ENCODE results near the gene CTNNA3.

Gene CTNNA3

DNA sequence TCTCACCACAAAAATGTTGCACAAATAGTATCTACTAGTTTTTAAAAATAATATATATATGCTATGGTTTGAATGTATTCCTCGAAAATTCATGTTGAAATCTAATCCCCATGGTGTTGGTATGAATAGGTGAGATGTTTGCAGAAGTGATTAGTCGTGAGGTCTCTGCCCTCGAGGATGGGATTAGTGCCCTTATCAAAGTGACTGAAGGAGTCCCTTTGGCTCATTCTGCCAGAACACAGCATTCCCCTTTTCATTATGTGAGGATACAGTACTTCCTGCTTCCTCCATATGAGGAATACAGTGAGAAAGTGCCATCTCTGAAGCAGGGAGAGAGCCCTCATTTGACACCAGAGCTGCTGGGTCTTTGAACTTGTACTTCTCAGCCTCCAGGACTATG is 1547.7 kb downstream of the CTNNA3 start:
- no peak for DNase-seq (ENCODE audit: low spot score)

DNA sequence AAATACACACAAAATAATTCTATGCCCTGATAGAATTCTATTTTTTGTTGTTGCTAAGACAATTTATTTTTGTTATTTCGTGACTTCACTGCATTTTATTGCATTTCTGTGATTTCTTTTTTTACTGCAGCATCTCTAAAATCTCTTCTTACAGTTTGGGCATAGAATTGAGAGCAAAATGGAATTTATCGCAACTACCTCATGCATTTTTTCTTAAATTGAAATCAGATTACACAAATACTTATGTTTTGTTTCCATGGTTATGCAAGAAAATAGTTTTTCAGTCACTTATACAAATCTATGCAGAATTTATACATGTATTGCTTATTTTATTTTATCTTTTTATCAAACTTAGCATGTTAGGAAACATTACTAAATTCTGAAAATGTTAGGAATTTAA is 1552.0 kb downstream of the CTNNA3 start:
- no peak for DNase-seq (ENCODE audit: low spot score)

DNA sequence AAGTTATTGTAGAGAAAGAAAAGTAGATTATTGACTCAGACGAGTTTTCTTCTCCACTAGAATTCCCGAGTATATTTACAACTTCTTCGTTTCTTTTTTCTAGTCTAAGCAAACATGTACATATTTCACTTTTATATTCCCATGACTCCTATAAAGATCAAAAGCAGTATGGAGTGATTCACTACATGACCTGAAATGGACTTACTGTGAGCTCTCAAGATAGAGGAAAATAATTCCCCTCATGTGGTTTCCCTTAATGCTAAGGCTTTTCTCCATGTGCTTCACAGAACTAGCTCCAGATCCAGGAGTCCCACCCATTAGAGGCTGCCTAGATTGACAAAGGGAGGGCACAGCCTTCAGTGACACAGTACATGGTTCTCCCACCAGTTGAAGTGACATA is 1593.2 kb downstream of the CTNNA3 start:
- DNase-seq (ENCODE audit: low spot score): no peak

DNA sequence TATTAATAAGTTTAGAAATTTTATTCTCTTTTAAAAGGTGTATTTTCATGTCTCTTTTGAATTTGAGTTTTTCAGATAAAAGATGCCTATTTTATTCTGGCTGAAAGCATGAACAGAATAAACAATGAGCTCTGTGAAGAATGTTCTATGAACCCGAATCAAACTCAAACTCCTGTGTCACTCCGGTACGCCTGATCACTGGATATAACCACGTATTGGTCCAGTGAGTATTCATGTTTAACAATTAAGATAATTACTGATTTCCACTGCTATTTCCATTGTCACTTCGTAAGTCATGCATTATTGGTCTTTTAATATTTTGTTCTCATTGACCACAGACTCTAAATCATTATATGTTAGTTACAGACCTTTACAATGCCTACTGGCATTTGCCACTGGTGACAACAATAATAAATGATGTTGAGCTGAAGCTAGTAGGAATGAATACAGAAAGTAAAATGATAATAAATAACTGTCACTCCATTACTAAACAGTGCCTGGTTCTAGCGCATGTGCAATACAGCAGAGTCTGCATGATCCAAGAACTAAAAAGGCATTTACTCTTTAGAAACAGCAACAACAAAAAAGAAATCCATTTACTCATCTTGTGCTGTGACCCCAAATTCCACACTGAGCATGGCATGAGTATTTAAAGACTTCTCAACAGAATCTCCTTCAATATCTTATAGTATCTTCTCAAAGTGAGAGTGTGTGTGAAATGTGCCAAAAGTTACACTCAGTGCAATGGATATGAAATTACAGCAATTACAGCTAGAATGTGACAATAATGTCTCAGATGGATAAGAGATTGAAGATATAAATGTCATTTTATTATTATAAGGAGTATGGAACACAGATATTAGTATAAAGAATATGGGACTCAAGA is 1597.2 kb downstream of the CTNNA3 start:
- no peak for DNase-seq (ENCODE audit: low spot score)

DNA sequence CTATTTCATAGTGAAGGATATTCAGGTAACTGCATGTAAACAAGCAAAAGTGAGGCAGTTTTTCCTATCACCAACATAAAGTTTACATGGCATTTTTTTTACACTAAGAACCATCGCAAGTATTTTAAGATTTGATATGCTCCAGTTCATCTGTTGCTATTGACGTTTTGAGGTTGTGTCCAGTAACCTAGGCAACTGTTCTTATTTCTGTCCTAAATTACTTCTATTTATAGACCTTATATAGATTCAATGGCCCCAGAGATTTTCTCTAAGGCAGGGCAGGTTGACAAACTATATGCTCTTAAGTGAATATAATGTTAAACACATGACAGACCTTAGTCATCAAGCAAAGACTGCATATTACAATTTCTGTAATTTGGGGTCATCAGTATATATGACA is 1600.4 kb downstream of the CTNNA3 start:
- DNase-seq (ENCODE audit: low spot score): no peak

DNA sequence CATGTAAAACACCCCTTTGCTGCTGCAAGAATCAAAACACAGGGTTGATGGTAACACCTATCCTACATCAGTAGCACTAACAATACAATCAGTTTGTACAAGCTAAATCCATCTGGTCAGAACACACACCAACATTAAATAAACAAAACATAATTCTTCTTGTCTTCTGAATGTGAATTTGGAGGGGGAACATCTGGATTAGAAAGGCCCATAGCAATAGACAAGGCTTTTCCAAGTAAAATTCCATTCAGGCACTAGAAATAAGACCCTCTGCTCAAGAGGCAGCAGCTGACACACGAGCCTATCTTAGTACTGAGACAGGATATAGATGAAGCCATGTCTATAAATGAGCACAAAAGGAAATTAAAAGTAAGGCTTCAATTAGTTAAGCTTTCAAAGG is 1610.1 kb downstream of the CTNNA3 start:
- DNase-seq (ENCODE audit: low spot score): no peak

DNA sequence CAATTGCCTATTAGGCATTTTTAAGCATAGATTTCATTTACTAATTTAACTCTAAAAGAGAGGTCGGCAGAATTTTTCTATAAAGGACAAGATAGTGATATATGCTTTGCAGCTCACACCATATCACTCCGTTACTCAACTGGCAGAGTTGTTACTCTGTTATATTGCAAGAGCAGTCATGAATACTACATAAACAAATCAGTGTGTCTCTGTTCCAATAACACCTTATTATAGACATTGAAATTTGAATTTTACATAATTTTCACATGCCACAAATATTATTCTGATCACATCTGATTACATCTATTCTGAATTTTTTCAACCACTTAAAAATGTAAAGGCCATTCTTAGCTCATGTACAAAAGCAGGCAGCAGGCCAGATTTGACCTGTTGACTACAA is 1624.1 kb downstream of the CTNNA3 start:
- no peak for DNase-seq (ENCODE audit: low spot score)

DNA sequence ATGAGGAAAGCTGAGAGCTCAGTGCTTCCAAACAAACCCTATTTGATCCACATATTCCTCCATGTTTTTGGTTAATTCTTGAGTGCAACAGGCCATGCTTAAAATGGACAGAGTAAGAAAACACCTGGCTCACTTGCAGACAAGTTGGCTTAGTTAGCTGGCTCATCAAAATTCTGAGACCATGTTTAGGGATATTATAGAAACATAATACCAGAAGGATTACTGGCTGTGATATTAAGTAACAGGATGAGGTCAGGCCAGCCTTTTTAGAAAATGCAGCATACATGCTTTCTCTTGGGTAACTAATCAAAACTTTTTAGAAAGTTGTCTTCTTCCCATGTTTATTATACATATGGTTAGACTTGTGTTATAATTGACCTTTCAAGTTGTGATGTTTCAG is 1637.4 kb downstream of the CTNNA3 start:
- DNase-seq (ENCODE audit: low spot score): no peak

DNA sequence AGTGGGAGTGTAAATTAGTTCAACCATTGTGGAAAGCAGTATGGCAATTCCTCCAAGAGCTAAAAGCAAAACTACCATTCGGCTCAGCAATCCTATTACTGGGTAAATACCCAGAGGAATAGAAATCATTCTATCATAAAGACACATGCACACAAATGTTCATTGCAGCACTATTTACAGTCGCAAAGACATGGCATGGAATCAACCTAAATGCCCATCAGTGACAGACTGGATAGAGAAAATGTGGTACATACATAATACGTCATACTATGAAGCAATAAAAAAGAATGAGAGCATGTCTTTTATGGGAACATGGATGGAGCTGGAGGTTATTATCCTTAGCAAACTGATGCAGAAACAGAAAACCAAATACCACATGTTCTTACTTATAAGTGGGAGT is 1646.7 kb downstream of the CTNNA3 start:
- DNase-seq (ENCODE audit: low spot score): no peak

DNA sequence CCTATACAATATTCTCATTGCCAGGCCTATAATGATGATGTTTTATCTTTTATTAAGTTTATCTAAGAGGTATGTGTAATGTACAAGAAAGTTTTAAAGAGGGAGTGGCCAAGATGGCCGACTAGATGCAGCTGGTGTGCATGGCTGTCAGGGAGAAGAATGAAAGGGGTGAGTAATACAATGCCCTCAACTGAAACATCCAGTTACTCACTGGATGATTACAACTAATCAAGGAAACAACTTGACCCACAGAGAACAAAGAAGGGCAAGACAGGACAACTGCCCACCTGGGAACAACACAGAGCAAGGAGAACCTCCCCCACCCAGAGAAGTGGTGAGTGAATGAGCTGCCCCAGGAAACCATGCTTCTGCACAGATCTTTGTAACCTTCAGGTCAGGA is 1650.1 kb downstream of the CTNNA3 start:
- no peak for DNase-seq (ENCODE audit: low spot score)

DNA sequence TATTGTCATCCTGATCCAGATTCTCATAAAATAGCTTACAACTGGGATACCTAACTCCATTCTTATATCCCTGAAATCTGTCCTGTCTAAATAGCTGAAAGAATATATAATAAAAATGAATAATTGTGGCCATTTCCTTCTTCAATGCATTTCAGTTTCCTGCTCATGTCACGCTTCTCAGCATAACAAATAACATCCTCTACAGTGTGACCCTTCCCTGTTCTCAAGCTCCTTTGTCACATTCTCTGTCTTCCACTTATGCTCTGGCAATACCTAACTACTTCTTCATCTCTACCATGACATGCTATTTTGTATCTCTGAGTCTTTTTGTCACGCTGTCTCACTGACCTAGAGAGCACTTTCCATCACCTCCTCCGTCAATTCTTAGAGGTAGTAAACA is 1654.2 kb downstream of the CTNNA3 start:
- DNase-seq (ENCODE audit: low spot score): no peak

DNA sequence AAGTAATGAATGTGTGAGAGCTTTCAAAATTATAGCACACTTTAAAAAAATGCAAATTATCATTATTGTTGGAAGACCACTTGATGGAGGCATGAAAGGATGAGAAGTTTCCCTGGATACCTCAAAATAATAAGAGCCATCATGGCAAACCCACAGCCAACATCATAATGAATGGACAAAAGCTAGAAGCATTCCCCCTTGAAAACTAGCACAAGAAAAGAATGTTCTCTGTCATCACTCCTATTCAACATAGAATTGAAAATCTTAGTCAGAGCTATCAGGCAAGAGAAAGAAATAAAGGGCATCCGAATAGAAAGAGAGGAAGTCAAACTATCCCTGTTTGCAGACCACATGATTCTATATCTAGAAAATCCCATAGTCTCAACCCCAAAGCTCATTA is 1657.4 kb downstream of the CTNNA3 start:
- no peak for DNase-seq (ENCODE audit: low spot score)

DNA sequence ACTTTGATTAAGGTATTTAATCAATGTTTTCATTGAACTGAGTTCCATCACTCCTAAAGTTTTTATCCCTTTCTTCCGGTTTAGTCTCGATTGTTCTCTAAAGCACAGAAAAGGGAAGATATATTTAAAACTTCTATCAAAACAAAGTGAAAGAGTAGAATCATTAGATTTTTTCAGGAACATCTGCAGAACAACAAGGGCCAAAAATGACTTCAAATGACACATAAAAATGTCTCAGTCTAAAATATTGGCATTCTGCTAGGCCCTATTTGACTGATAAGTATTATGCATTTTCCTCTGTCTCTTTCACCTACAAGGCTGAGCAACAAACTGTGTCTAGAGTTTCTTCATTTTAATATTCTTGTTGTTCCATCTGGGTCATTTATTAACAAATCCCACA is 1669.7 kb downstream of the CTNNA3 start:
- DNase-seq (ENCODE audit: low spot score): no peak

DNA sequence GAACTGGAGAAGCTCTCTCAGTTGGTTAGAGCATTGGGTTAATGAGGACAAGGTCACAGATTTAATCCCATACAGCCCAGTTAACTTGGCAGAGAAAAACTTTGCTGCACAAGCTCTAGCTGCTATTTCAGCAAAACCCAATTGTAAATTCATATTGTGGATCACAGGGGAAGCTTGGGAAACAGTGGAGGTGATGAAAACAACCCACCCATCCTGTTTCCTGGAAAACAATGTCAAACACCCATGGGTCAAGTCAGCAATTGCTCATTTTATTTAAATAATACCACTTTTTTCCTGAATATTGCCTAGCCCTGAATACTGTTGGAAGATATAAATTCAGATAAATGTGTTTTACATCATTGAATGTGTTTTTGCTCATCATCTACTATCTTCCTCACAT is 1670.8 kb downstream of the CTNNA3 start:
- DNase-seq (ENCODE audit: low spot score): no peak

DNA sequence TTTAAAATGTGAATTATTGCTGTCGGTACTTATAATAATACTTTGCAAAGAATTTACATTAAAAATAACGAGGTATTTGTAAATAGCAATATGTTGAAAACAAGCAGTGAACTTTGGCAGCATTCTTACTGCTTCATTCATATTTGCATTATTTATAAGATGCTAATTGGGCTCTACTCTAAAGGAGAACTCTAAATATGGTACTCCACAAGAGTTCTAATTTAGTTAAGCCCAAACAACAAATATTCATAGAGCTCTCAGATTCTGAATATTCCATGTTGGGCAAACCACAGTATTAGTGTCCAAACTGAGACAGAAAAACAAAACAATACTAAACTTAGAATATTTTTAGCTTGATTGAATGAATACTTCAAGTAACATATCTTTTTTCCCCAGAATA is 1674.6 kb downstream of the CTNNA3 start:
- DNase-seq (ENCODE audit: low spot score): no peak

DNA sequence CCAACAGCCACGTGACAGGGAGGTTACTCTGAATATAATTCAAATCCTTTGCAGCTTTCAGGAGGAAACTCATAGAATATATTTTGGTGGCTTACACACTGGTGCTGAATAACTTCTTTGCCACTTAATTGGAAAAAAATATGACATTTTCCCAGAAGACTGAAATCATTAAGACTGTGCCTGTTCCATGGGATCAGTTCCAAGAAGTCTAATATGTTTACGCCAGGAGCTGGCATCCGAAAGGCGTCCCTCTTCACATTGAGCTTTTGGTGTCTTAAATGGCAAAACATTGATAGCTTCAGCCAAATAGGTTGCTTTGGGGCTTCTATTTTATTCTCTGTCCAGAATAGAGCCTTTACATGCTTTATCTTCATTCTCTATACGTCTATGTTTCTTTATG is 1687.8 kb downstream of the CTNNA3 start:
- no peak for DNase-seq (ENCODE audit: low spot score)

DNA sequence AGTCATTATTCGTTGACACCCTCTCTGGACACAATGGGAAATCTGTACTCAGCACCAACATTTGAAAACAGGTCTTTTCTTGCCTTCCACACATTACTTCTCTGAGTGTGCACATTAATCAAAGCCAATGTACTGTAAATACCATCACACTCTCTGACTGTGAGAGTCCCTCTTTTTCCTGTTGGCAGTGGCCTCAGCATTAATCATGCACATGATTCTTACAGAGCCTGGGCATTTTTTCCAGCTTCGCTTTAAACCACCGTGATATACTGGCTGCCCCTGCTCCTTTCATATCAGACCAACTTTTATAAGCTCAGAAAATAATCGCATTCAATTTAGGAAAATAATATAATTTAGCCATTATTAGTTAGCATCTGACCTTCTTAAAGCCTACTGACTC is 1689.6 kb downstream of the CTNNA3 start:
- no peak for DNase-seq (ENCODE audit: low spot score)

DNA sequence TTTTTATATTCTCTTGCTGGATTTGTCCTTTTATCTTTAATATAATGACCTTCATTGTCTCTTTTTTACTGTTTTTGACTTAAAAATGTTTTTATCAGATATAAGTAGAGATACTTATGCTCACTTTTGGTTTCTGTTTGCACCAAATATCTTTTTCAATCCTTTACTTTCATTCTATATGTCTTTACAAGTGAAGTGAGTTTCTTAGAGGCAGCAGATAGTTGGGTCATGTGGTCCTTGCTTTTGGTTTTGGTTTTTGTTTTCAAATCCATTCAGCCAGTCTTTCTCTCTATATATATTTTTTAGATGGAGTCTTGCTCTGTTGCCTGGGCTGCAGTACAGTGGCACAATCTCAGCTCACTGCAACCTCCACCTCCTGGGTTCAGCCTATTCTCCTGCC is 1702.5 kb downstream of the CTNNA3 start:
- DNase-seq (ENCODE audit: low spot score): no peak

DNA sequence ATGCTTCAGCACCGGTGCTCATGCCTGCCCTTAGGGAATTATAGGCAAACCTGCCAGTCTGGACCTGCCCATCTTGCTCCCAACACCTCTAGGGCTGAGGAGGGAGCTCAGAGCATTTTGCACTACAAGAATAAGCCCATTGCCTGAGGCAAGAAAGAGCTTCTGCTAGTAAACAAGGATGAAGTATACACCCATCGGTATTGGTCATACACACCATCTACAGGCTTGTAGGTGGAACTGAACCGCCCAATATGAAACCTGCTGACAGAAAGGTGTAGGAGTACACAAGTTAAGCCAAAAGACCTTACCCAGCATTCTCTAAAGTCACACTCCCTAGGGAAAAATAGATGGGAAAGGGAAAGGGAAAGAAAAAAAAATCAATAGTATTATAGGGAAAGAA is 1727.1 kb downstream of the CTNNA3 start:
- no peak for DNase-seq (ENCODE audit: low spot score)

DNA sequence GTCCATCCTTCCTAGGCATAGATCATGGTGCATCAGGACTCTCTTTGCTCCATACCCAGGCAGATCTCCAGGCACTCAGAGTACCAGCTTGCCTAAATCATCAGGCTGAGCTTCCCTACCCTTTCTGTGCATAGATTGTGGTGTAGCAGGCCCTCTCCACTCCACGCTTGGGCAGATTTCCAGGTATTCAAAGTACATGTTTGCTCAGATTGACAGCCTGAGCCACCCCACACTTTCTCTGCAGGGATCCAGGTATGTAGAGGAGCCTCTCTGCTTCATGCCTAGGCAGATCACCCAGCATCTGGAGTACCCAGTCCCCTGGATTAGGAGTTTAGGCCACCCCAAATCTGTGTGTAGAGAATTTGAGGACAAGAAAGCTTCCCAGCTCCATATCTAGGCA is 1727.6 kb downstream of the CTNNA3 start:
- DNase-seq (ENCODE audit: low spot score): no peak

DNA sequence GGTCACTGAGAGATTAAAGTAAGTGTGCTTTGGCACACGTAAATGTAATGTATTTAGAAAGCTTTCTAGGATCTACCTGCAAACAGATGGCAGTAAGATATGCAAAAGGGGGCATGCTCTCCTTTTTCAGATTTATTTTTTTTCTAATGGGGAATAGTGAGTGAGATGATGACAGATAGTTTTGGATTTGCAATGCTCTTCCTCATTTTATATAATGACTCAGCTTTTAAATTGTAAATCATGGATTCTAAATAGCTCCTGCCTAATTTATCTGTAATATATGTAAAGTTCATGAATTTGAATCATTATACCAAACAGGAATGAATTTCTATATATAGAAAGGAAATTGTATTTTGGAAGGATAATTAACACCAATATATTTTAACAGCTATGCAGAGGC is 1731.8 kb downstream of the CTNNA3 start:
- no peak for DNase-seq (ENCODE audit: low spot score)

DNA sequence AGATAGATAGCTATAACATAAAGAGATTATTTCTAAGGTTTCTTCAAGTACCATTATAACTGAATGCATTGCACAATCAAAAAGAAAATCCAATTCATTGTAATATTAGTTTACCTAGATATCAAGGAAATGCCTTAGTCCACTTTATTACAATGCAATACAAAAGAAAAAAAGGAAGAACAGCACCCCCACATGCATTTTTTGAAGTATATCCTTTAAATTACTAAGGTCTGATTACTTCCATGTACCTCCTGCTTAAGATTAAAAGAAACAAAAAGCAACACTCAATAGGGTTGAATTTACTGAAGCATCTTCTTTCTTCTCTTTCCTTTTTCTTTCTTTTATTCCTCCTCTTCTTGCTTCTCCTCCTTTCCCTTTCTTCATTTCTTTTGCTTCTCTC is 1743.9 kb downstream of the CTNNA3 start:
- DNase-seq (ENCODE audit: low spot score): no peak

DNA sequence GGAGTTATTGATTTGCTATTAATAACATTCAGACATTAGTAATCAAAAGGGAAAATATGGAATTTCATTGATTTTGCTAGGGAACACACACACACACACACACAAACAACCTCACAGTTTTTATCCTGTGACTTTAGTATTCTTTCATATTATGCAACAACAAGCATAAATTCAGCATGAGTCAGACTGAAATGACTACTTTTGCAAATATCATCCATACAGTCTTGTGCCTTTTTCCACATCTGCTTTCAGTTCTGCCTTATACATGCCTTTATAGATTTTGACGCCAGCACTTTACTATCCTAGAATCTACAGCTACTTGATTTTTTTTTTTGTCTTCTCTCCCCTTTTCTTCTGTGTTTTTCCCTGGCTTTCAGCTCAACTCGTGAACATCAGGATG is 1745.9 kb downstream of the CTNNA3 start:
- no peak for DNase-seq (ENCODE audit: low spot score)

DNA sequence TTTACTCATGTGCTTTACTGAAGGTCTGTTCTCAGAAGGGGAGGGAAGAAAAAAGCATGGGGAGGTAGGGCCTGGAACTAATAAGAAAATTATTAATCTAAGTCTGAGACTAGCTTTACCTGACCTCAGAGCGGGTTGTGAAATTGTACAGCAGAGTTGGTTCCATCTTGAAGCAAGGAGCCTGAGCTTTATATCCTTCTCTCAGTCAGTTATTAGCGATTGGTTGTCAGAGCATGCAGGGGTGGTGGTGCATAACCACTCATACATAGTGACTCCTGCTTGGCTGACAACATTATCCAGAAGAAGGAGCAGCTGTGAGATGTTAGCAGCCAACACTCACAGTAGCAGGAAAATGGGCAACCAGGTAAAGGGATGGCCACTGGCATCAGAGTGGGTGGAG is 1746.5 kb downstream of the CTNNA3 start:
- DNase-seq (ENCODE audit: low spot score): no peak

Data from SK-N-DZ (cell line).